Activated CD4-positive, CD25-positive, alpha-beta regulatory T cell treated with anti-CD3 and anti-CD28 coated beads, Interleukin-2, amount 50 U/mL, for 16 hours (primary cell): ENCODE results near the gene LEKR1.
"Not testable (repeated sequence)": the region's sequence is repeated elsewhere in the genome, so short reads cannot be mapped to it uniquely, and the experiment has no call there.

Source experiments
- DNase-seq: peaks from one replicate; pipeline ENCODE4 v3.0.0-alpha.2; 2020; ENCODE audit warnings: low read depth, low spot score

The LEKR1 gene

GRCh38 chr3:156836701-156837100 lies 10.5 kb downstream of the LEKR1 start:
- DNase-seq: no peak

- no peak for DNase-seq
Observed at GRCh38 chr3:156837115-156837514, 11.0 kb downstream of the LEKR1 start.

- DNase-seq: no peak
Observed at GRCh38 chr3:156838035-156838434, 11.9 kb downstream of the LEKR1 start.

- no peak for DNase-seq
Observed at GRCh38 chr3:156840826-156841689, 14.9 kb downstream of the LEKR1 start.

GRCh38 chr3:156843071-156843808 lies 17.1 kb downstream of the LEKR1 start:
- DNase-seq: no peak

- no peak for DNase-seq
Observed at GRCh38 chr3:156847752-156848448, 21.7 kb downstream of the LEKR1 start.

GRCh38 chr3:156859578-156859977 lies 33.4 kb downstream of the LEKR1 start:
- no peak for DNase-seq

- DNase-seq: no peak
Observed at GRCh38 chr3:156860873-156861272, 34.7 kb downstream of the LEKR1 start.

GRCh38 chr3:156862338-156862737 lies 36.2 kb downstream of the LEKR1 start:
- no peak for DNase-seq

GRCh38 chr3:156865732-156866131 lies 39.6 kb downstream of the LEKR1 start:
- DNase-seq: no peak

- no peak for DNase-seq
Observed at GRCh38 chr3:156867174-156867573, 41.0 kb downstream of the LEKR1 start.

- no peak for DNase-seq
Observed at GRCh38 chr3:156867920-156868319, 41.8 kb downstream of the LEKR1 start.

- no peak for DNase-seq
Observed at GRCh38 chr3:156873906-156874305, 47.8 kb downstream of the LEKR1 start.

- DNase-seq: not testable (repeated sequence)
Observed at GRCh38 chr3:156879491-156879890, 53.3 kb downstream of the LEKR1 start.

- no peak for DNase-seq
Observed at GRCh38 chr3:156885761-156886160, 59.6 kb downstream of the LEKR1 start.

GRCh38 chr3:156888176-156888575 lies 62.0 kb downstream of the LEKR1 start:
- no peak for DNase-seq

- DNase-seq: no peak
Observed at GRCh38 chr3:156888576-156888975, 62.4 kb downstream of the LEKR1 start.

GRCh38 chr3:156892701-156893100 lies 66.5 kb downstream of the LEKR1 start:
- no peak for DNase-seq

GRCh38 chr3:156895374-156895773 lies 69.2 kb downstream of the LEKR1 start:
- DNase-seq: not testable (repeated sequence)

- not testable (repeated sequence) for DNase-seq
Observed at GRCh38 chr3:156897851-156898250, 71.7 kb downstream of the LEKR1 start.

GRCh38 chr3:156898296-156898880 lies 72.2 kb downstream of the LEKR1 start:
- DNase-seq: no peak

- DNase-seq: no peak
Observed at GRCh38 chr3:156899951-156900350, 73.8 kb downstream of the LEKR1 start.
